ENCODE measurements around the gene AMZ2. TPM values are rescaled to one million over a fixed set of nuclear protein-coding genes. Genes with fewer than 3 reads are reported as not detected.

AMZ2 gene
- total RNA-seq, 1 experiment from 2014 or later = 88.3 TPM

GRCh38 chr17:68294196-68294555, 46.3 kb downstream of the AMZ2 start:
- intact Hi-C loops (cut with micrococcal nuclease; ENCODE audit: unreplicated experiment) = loop anchor here (5.0 to 10.0 kb wide), 2 partner anchors 61 to 83 kb away; no protein-coding TSS in a partner anchor
- no peak overlapping the region for H3K4me2 ChIP-seq
- peaks cover 3% of the 10 kb centered on the region; the same call in 1 of the 2 replicates for H3K79me2 ChIP-seq (ENCODE audit: low read depth)
- no peak for TF ChIP-seq EZH2 (IDR thresholded peaks at IDR 0.05; ENCODE audit: low read depth)
- no peak for TF ChIP-seq CTCF (conservative IDR thresholded peaks at IDR 0.05)
- DNase-seq = no peak
- H3K36me3 ChIP-seq (ENCODE audit: low read depth) = no peaks in the 10 kb centered on the region
- peaks cover 18% of the 10 kb centered on the region for H3F3A ChIP-seq (ENCODE audit: insufficient read depth, low read depth)
- BruUV-seq (replicated peaks) = no TSS peak
- H3K27me3 ChIP-seq (ENCODE audit: insufficient read depth, low read depth) = no peaks in the 10 kb centered on the region
- H3K9me2 ChIP-seq (ENCODE audit: insufficient read depth) = no peaks in the 10 kb centered on the region
- H4K20me1 ChIP-seq (ENCODE audit: insufficient read depth) = no peaks in the 10 kb centered on the region
- peaks cover 20% of the 10 kb centered on the region for H3K4me1 ChIP-seq (replicated peaks; ENCODE audit: insufficient read depth)
- H3K27ac ChIP-seq = no peak overlapping the region
- ChIA-PET CTCF (no interaction called here), POLR2A (ENCODE audit: unreplicated experiment) (no interaction called here)
- no peaks in the 10 kb centered on the region for H3K9me3 ChIP-seq (ENCODE audit: insufficient read depth, low read depth)
- H3K4me3 ChIP-seq = no peak overlapping the region
- no peak overlapping the region for H2AFZ ChIP-seq

DNA sequence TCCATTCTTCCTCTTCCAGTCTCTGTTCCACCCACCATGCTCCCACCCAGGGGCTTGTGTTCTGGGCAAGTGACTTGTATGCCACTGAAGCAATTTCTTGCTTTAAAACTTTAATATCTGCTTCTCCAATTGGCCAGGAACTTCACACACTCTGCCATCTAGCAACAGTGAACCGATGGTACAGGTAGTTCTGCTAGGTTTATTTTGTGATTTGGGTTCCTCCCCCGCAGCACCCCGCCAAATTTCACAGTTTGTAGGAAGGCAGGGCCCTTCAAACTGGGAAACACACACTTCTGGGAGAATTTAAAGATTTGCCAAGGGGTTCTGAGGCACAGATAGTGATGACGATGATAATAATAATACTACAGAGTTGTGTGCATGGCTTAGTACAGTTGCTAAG, 46.8 kb downstream of the AMZ2 start:
- no peak for DNase-seq
- H3K9me3 ChIP-seq (ENCODE audit: insufficient read depth, low read depth) = no peaks in the 10 kb centered on the region
- intact Hi-C loops (cut with micrococcal nuclease; ENCODE audit: unreplicated experiment) = loop anchor here (5.0 to 10.0 kb wide), 2 partner anchors 60 to 83 kb away; no protein-coding TSS in a partner anchor
- BruUV-seq (replicated peaks) = no TSS peak
- CTCF ChIA-PET = no interaction called here
- H3K27ac ChIP-seq = no peak overlapping the region
- H3K9me2 ChIP-seq (ENCODE audit: insufficient read depth) = no peaks in the 10 kb centered on the region
- no peaks in the 10 kb centered on the region for H4K20me1 ChIP-seq (ENCODE audit: insufficient read depth)
- H3K27me3 ChIP-seq (ENCODE audit: insufficient read depth, low read depth) = no peaks in the 10 kb centered on the region
- TF ChIP-seq EZH2 (IDR thresholded peaks at IDR 0.05; ENCODE audit: low read depth) (no peak), CTCF (conservative IDR thresholded peaks at IDR 0.05) (no peak)
- no peak overlapping the region for H2AFZ ChIP-seq
- POLR2A ChIA-PET (ENCODE audit: unreplicated experiment) = no interaction called here
- no peaks in the 10 kb centered on the region for H3K36me3 ChIP-seq (ENCODE audit: low read depth)
- peaks cover 13% of the 10 kb centered on the region for H3F3A ChIP-seq (ENCODE audit: insufficient read depth, low read depth)
- no peak overlapping the region for H3K4me2 ChIP-seq
- H3K4me1 ChIP-seq (replicated peaks; ENCODE audit: insufficient read depth) = peaks cover 16% of the 10 kb centered on the region
- no peak overlapping the region for H3K4me3 ChIP-seq
- H3K79me2 ChIP-seq (ENCODE audit: low read depth) = peaks cover 3% of the 10 kb centered on the region; the same call in 1 of the 2 replicates

GRCh38 chr17:68295086-68295485, 47.2 kb downstream of the AMZ2 start:
- no peaks in the 10 kb centered on the region for H3K27me3 ChIP-seq (ENCODE audit: insufficient read depth, low read depth)
- TF ChIP-seq EZH2 (IDR thresholded peaks at IDR 0.05; ENCODE audit: low read depth) = no peak
- TF ChIP-seq CTCF (conservative IDR thresholded peaks at IDR 0.05) = no peak
- intact Hi-C loops (cut with micrococcal nuclease; ENCODE audit: unreplicated experiment) = loop anchor here (10.0 kb wide), 1 partner anchor 60 kb away; no protein-coding TSS in a partner anchor
- peaks cover 3% of the 10 kb centered on the region; the same call in 1 of the 2 replicates for H3K79me2 ChIP-seq (ENCODE audit: low read depth)
- ChIA-PET CTCF (no interaction called here), POLR2A (ENCODE audit: unreplicated experiment) (no interaction called here)
- peaks cover 11% of the 10 kb centered on the region; the same call in 1 of the 2 replicates for H3F3A ChIP-seq (ENCODE audit: insufficient read depth, low read depth)
- no peaks in the 10 kb centered on the region for H3K36me3 ChIP-seq (ENCODE audit: low read depth)
- no TSS peak for BruUV-seq (replicated peaks)
- no peaks in the 10 kb centered on the region for H3K9me3 ChIP-seq (ENCODE audit: insufficient read depth, low read depth)
- H3K27ac ChIP-seq = no peak overlapping the region
- H3K9me2 ChIP-seq (ENCODE audit: insufficient read depth) = no peaks in the 10 kb centered on the region
- H3K4me1 ChIP-seq (replicated peaks; ENCODE audit: insufficient read depth) = peaks cover 11% of the 10 kb centered on the region
- DNase-seq = no peak
- no peak overlapping the region for H3K4me3 ChIP-seq
- H3K4me2 ChIP-seq = no peak overlapping the region
- no peaks in the 10 kb centered on the region for H4K20me1 ChIP-seq (ENCODE audit: insufficient read depth)
- no peak overlapping the region for H2AFZ ChIP-seq
